ENCODE measurements around the gene NAT16. TPM values are rescaled to one million over a fixed set of nuclear protein-coding genes. Genes with fewer than 3 reads are reported as not detected.

Gene NAT16
- total RNA-seq, 1 donor from 2014 or later, result not detected

DNA sequence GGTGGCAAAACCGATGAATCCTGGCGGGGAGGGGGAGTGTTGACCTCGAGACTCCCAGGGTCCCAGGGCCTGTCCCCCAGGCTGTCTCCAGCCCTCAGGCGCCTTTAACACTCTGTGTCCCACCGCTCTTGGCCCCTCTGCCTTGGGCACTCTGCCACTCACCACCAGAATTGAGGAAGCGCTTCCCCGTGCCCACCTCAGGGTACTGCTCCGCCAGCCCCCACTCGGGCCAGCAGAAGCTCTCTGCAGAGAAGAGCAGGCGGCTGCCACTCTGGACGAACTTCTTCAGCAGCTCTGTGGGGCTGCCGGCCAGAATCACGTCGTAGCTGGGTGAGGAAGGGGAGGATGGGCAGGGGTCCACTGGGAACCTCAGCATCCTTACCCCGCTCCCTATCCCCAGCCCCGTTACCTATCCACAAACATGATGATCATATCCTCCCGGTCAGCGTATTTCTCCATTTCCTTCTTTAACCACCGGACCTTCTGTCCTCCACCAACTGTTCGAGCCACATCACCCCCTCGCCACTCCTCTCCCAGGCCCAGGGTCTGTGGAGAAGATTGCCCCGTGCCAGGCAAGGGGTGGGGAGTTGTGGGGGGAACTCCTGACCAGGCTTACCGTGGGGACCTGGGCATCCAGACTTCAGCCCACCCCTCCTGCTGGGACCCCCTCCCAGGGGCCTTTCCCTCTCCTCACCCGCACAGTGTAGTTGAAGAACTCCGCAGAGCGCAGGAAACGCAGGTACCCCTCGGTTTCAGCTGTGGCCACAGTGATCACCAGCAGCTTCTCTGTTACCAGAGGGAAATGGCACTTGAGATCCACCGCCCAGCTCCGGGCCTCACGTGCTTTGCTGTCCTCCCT is 36.1 kb upstream of the NAT16 start:
- peak overlapping the region; percentile 99 for H3K4me3 Mint-ChIP-seq
- TF ChIP-seq, protein P1, sequence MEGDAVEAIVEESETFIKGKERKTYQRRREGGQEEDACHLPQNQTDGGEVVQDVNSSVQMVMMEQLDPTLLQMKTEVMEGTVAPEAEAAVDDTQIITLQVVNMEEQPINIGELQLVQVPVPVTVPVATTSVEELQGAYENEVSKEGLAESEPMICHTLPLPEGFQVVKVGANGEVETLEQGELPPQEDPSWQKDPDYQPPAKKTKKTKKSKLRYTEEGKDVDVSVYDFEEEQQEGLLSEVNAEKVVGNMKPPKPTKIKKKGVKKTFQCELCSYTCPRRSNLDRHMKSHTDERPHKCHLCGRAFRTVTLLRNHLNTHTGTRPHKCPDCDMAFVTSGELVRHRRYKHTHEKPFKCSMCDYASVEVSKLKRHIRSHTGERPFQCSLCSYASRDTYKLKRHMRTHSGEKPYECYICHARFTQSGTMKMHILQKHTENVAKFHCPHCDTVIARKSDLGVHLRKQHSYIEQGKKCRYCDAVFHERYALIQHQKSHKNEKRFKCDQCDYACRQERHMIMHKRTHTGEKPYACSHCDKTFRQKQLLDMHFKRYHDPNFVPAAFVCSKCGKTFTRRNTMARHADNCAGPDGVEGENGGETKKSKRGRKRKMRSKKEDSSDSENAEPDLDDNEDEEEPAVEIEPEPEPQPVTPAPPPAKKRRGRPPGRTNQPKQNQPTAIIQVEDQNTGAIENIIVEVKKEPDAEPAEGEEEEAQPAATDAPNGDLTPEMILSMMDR (conservative IDR thresholded peaks at IDR 0.05), result no peak
- peaks cover 19% of the 10 kb centered on the region for H3K4me1 Mint-ChIP-seq (ENCODE audit: unreplicated experiment)
- H3K9me3 Mint-ChIP-seq, result no peaks in the 10 kb centered on the region
- DNase-seq (ENCODE audit: extremely low spot score, unreplicated experiment), result no peak
- no peaks in the 10 kb centered on the region for H3K27me3 Mint-ChIP-seq
- peak overlapping the region; percentile 43 for H3K27ac Mint-ChIP-seq
- peaks cover 3% of the 10 kb centered on the region for H3K36me3 Mint-ChIP-seq

DNA sequence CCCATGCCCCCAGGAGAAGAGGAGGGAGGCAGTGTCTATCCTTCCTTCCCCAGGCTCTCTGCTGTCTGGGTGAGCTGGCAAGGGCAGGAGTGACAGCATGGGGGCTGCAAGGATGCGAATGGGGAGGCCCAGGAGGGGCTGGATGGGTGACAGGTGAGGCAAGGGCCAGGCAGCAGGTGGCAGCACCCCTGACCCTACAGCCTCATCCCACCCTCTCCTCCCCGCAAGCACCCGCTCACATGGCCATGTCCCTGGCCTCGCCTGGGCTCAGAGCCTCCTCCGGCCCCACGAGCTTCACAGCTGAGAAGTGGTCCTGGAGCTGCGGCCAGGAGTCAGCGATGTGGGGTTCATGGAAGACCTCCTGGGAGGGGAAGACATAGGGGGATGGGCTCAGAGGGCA is 31.9 kb upstream of the NAT16 start:
- Mint-ChIP-seq H3K9me3 (no peaks in the 10 kb centered on the region), H3K4me1 (ENCODE audit: unreplicated experiment) (peaks cover 9% of the 10 kb centered on the region), H3K4me3 (no peak overlapping the region), H3K27me3 (no peaks in the 10 kb centered on the region), H3K36me3 (peaks cover 3% of the 10 kb centered on the region), H3K27ac (no peak overlapping the region)
- DNase-seq (ENCODE audit: extremely low spot score, unreplicated experiment), result no peak
- TF ChIP-seq, protein P1 (conservative IDR thresholded peaks at IDR 0.05), result no peak

- Mint-ChIP-seq H3K4me3 (no peak overlapping the region), H3K27me3 (no peaks in the 10 kb centered on the region), H3K27ac (no peak overlapping the region), H3K4me1 (ENCODE audit: unreplicated experiment) (peaks cover 4% of the 10 kb centered on the region), H3K9me3 (no peaks in the 10 kb centered on the region), H3K36me3 (peaks cover 3% of the 10 kb centered on the region)
- TF ChIP-seq, protein P1 (conservative IDR thresholded peaks at IDR 0.05), result no peak
- DNase-seq (ENCODE audit: extremely low spot score, unreplicated experiment), result no peak
These were observed 31.4 kb upstream of the NAT16 start for GRCh38 chr7:101211501-101211900.

DNA sequence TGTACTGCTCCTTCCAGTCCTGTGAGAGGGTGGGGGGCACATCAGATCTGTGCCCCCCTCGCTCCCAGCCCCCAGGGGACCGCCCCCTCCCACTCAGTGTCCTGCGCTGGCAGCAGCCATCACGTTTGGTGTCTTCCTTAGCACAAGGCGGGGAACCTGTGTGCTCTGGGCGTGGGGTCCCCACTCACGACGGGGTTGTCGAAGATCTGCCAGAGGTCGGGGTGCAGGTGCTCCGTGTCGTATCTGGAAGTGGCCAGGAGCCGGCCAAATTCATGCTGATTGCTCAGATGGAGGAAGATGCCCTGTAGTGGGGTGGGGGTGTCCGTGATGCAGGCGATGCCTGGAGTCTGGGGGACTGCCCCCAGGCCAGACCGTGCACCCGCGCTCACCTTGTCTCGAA is 30.1 kb upstream of the NAT16 start:
- no peaks in the 10 kb centered on the region for H3K27me3 Mint-ChIP-seq
- no peaks in the 10 kb centered on the region for H3K9me3 Mint-ChIP-seq
- peaks cover 3% of the 10 kb centered on the region for H3K36me3 Mint-ChIP-seq
- H3K4me3 Mint-ChIP-seq, result no peak overlapping the region
- DNase-seq (ENCODE audit: extremely low spot score, unreplicated experiment), result no peak
- TF ChIP-seq, protein P1 (conservative IDR thresholded peaks at IDR 0.05), result no peak
- no peak overlapping the region for H3K27ac Mint-ChIP-seq
- H3K4me1 Mint-ChIP-seq (ENCODE audit: unreplicated experiment), result no peaks in the 10 kb centered on the region

GRCh38 chr7:101208794-101209193 is 28.7 kb upstream of the NAT16 start:
- Mint-ChIP-seq H3K27me3 (peaks cover 7% of the 10 kb centered on the region), H3K9me3 (no peaks in the 10 kb centered on the region), H3K4me3 (no peak overlapping the region), H3K4me1 (ENCODE audit: unreplicated experiment) (no peaks in the 10 kb centered on the region), H3K36me3 (no peaks in the 10 kb centered on the region), H3K27ac (no peak overlapping the region)
- DNase-seq (ENCODE audit: extremely low spot score, unreplicated experiment), result no peak
- TF ChIP-seq, protein P1 (conservative IDR thresholded peaks at IDR 0.05), result no peak
